Ramos (cell line): Measurements from ENCODE around the gene SLC2A8.

Source experiments
- in situ Hi-C: fragments of 300-500 bp; cut with MboI; formaldehyde crosslinking; loops from one replicate; pipeline ENCODE4 v1.14.3; 2022; ENCODE audit warnings: low sequenced_read_pairs; ENCODE audit not compliant: unreplicated experiment

SLC2A8 gene

DNA sequence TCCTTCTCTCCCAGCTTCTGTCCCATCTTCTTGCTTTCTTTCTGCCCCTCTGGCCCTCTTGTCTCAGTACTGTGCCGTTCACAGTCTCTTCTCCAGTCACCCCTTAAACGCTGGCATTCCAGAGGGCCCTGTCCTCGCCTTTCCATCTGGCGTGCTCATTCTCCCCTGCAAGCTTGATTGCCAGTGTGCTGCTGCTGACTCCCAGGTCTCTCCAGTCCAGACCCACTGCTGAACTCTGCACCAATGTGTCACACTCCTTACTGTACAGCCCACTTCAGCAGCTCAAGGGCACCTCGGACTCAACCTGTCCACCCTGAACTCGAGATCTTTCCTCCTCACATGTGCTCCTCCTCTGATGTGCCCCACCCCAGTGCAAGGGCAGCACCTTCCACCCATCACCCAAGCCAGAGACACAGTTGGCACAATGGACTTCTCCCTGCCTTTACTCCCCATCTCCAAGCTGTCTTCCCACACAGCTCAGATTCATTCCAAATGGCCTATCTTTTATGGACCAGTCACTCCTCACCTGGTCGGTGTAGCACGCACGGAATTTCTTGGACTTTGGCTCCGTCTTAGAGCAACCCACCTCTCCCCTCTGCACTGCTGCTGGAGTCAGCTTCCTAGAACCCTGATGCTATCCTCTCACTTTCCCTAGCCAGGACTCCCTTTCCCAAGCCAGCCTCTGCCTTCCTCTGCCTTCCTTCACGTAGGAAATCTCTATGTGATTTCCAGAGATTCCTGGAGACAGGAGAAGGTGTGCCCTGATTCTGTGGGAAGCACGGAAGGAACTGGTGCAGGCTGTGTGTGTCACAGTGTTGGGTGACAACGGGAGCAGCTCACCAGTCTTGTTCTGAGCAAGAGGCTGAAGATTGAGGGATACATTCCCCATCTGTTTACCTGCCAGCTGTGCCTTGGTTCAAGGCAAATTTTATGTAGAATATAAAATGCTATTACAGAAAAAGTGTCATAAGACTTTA is 26.0 kb upstream of the SLC2A8 start:
- in situ Hi-C loops, result no loop called here

DNA sequence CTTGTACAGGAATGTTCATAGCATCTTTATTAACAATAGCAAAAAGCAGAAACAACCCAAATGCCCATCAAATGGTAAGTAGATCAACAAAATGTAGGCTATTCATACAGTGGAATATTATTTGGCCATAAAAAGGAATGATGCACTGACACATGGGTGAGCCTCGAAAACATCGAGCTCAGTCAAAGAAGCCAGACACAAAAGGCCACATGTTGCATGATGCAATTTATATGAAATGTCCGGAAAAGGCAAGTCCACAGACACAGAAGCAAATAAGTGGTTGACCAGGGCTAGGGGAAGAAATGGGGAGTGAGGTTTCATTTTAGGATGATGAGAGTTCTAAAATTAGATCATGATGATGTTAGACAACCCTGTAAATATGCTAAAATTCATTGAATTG is 16.5 kb upstream of the SLC2A8 start:
- in situ Hi-C loops, result no loop called here

DNA sequence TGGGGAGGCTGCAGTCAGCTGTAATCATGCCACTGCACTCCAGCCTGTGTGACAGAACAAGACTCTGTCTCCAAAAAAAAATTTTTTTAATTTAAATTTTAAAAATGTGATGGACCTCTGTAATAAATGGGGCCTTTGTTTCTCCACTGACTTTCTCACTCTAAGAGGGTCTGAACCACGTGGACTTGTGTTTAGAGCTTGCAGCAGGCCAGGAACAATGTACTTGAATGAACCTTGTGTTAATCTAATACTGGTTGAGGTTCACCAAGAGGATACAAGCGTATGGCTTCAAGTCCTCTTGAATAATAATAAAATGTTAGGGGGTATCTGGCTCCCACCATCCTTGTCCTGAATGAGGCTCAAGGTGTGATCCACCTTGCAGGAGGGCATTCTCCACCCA is 14.4 kb upstream of the SLC2A8 start:
- in situ Hi-C loops, result no loop called here

DNA sequence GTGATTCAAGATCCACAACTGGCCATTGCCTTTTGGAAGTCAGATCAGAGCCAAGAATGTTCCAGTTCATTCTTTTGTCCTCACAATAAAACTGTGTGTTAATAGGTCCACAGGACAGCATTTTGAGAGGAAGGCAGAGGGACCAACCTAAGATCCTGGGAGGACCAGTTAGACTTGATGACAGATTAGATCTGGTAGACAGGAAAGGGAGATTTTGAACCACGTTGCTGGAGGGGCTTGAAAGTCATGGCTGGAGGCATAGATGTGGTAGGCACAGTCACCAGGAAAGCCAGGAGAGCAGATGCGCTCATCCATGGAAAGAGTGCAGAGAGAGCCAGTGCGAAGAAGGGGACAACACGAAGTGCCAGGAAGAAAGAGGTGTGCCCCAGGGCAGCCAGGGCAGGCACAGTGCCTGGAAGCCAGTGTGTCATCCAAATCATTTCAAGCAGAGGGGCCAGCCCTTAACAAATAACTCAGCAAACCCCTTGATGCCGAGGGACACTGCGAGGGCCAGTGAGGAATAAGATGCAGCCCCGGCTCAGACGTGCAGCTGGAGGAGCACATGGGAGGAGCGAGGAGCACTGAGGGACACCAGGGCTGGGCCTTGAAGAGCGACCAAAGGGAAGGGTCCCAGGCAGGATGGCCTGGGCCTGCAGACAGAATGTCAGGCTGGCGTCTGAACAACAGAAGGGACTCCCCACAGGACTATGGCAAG is 12.8 kb upstream of the SLC2A8 start:
- in situ Hi-C loops, result no loop called here

DNA sequence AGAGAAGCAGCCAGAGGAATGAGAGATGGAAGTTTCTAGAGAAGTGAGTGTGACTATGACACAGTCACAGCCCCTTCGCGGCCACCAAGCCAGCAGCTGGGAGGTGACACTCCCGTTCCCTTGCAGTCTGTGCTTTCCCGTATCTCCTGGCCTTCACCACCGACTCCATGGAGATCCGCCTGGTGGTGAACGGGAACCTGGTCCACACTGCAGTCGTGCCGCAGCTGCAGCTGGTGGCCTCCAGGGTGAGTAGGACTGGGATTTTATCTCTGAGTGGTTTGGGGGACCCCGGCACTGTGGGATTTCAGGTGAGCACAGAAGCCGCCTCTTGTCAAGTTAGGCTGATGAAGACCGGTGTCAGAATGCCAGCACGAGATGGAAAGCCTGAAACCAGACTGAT is 12.1 kb upstream of the SLC2A8 start:
- in situ Hi-C loops, result no loop called here

DNA sequence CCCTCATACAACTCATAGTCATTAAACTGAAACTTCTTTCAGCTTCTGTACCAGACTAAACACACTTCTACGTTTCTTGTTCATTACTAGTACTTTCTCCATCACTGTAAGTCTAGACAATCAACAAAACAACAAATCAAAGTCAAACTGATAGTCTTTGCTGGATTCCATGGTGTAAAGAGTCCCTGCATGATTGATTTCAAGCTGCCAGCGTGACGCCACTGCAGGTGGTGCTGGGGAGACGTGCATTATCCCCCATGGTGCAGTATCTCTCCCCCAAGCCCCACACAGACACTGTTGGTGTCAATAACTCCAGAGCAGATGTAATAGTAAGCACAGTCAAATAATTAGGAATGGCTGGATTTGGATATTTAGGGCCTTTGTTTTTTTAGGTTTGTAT is 10.7 kb upstream of the SLC2A8 start:
- in situ Hi-C loops, result no loop called here

DNA sequence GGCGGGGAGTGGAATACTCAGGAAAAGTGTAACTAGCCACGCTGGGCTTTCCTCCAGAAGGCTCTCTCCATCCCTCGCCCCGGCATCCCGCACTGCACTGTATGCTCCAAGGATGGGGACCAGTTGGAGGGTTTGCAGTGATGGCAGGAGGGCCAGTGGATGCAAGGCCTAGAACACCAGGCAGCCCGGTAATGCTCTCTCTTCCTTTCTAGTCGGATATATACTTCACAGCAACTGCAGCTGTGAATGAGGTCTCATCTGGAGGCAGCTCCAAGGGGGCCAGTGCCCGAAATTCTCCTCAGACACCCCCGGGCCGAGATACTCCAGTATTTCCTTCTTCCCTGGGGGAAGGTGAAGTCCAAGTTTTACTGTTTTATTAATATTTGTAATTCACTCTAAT is 10.0 kb upstream of the SLC2A8 start:
- in situ Hi-C loops, result no loop called here

DNA sequence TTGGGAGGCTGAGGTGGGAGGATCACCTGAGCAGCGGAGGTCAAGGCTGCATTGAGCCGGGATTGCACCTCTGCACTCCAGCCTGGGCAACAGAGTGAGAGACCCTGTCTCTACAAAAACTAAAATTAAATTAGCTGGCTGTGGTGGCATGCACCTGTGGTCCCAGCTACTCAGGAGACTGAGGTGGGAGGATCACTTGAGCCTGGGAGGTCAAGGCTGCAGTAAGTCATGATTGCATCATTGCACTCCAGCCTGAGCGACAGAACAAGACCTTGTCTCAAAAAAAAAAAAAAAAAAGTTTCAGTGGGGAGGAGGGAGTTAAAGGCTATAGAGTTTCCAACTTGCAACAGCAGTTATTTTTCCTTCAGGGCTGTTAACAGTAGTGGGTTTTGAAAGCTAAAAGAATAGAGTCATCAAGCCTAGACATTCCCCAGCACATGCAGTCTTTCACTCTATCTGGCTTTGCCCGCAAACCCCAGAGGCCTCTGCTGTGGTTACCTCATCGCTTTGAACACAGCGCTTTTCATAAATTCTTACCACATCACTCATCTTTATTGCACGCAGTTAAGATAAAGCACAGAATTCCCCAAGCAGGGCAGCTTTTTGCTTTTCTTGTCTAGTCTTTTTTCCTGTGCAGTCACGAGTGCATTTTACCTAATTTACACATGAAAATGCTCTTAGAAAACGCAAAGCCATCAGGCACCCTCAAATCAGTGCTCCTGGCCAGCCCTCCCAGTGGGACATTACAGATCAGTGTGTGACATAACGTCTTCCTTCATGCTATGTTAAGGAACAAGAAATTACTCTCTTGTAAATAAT is 8.7 kb upstream of the SLC2A8 start:
- in situ Hi-C loops, result no loop called here

DNA sequence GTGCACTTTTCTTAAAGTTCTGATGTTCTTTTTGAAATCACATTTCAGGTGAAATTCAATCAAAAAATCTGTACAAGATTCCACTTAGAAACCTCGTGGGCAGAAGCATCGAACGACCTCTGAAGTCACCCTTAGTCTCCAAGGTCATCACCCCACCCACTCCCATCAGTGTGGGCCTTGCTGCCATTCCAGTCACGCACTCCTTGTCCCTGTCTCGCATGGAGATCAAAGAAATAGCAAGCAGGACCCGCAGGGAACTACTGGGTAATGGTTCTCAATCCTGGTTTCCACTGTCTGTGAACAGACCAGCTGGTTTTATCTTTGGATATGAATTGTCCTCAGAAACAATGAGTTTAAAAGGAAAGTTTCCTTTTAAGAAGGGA is 8.1 kb upstream of the SLC2A8 start:
- in situ Hi-C loops, result no loop called here

DNA sequence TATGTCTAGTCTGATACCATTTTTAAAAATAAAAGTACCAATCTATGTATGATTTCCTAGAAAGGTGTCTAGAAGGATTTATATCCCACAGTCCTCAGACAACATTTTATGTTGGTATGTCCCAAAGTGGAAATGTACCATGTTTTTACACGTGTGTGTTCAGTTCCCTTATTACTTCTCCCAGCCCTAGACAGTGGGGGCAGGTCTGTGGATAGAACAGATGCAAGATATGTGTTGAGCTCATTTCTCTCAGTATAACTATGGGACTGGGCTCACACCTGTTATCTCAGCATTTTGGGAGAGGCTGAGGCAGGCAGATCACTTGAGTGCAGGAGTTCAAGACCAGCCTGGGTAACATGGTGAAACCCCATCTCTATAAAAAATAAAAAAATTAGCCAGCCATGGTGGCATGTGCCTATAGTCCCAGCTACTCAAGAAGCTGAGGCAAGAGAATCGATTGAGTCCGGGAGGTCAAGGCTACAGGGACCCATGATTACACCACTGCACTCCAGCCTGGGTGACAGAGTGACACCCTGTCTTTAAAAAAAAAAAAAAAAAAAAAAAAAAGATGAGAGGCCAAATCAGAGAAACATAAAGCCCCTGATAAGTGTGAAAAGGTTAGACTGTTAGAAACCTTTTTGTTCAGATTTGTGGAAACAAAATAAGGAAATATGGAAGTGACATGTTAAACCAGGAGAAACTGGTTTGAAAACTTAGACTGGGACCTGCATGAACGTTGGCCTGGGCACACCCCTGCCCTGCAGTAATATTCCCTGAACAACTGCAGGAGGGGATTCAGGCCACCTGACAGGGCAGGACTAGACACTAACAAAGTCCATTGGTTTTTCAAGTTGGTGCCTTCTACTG is 7.4 kb upstream of the SLC2A8 start:
- in situ Hi-C loops, result no loop called here

DNA sequence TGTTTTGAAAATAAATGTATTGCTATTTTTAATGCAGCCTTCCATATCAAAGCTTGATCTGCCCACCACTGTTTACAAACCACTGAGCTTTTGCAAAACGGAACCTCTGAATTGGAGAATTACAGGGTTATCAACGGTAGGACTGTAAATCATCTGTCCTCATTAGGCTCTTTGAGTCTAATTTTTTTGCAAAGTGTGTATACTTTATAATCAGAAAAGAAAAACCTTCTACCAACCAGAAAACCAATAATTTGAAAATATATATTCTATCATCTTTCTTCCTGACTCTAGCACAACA is 6.8 kb upstream of the SLC2A8 start:
- in situ Hi-C loops, result no loop called here

DNA sequence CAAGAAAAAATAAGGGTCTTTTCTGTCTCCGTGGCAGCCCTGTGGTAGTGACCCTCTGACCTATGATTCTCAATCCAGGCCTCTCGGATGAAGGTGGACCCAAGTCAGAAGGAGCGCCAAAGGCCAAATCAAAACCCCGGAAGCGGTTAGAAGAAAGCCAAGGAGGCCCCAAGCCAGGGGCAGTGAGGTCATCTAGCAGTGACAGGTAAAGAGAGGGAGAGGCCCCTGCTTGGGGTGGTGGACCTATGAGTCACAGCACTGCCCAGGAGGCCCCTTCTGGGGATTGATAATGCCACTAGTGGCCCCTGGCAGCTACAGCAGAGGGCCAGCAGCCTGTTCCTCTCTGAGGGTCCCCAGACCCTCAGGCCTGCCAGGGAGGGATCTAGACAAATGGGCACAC is 6.4 kb upstream of the SLC2A8 start:
- in situ Hi-C loops, result no loop called here

DNA sequence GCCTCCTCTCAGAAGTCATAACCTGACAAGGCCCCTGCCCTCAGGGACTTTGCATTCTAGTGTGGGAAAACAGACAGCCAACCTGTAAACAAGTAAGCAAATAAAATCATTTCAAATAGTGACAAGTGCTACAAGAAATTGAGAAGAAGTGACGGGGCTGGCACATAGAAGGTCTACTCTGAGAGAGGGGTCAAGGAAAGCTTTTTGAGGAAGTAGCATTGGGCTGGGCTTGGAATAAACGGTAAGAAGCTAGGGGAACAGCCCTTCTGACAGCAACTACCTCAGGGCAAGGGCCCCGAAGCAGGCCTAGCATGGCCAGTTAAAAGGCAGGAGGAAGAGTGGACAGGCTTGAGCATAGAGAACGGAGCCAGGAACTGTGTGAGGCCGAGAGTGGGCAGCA is 4.8 kb upstream of the SLC2A8 start:
- in situ Hi-C loops, result no loop called here

DNA sequence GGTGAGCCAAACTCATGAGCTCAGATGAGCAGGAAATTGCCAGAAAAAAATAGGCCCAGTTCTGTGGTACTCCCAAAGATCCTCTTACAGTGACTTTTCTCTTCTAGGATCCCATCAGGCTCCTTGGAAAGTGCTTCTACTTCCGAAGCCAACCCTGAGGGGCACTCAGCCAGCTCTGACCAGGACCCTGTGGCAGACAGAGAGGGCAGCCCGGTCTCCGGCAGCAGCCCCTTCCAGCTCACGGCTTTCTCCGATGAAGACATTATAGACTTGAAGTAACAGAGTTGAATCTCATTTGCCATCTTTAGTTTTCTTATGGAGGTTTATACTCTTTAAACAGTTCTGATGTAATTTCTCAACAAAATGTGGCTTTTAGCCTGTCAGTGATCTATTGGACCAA is 4.0 kb upstream of the SLC2A8 start:
- in situ Hi-C loops, result no loop called here

DNA sequence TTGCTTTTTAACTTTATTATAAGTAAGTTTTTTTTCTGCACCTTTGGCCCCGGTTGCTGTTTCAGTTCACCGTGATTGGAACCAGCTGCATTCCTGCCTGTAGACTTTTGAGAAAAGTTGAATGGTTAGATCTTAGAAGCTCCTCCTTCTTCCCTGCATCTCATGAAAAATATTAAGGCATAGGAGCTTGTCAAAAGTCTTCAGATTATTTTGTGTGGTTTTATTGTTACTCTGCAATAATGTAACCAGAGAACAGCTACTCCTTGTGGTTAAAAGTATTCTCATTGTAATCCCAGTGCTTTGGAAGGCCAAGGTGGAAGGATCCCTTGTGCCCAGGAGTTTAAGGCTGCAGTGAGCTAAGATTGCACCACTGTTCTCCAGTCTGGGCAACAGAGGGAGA is 3.3 kb upstream of the SLC2A8 start:
- in situ Hi-C loops, result no loop called here

DNA sequence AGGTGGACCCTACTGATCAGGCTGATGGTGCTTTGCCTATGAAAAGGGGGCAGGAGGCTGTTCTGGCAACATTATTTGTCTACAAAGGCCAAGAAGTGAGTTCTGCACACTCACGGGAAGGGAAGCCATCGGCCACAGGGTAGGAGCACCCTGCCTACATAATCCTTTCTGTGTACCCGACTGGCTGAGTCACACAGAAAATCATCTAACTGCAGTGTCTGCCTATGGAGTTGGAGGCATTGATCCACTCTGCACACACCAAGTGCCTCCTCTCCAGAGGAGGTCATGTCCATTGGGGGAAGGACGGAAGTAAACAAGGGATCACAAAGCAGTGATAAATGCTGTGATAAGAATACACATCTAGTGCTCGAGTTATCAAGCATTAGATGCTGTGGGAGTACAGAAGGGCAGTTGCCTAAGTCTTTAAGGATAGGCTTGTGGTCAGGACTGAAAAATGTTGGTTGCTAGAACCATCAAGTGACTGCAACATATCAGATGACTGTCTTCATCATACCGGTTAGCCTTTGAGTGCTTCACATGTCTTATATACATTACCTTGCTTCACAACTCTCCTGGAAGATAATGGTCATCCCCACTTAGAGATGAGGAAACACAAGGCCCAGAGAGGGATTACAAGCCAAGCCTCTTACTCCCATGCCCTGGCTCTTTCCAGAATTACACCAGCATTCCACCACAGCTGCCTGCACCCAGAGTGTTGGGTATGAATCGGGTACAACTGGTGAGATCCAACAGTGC is 1.3 kb upstream of the SLC2A8 start:
- in situ Hi-C loops, result loop anchor here (5.0 kb wide), 1 partner anchor 173 kb away; no protein-coding TSS in a partner anchor

DNA sequence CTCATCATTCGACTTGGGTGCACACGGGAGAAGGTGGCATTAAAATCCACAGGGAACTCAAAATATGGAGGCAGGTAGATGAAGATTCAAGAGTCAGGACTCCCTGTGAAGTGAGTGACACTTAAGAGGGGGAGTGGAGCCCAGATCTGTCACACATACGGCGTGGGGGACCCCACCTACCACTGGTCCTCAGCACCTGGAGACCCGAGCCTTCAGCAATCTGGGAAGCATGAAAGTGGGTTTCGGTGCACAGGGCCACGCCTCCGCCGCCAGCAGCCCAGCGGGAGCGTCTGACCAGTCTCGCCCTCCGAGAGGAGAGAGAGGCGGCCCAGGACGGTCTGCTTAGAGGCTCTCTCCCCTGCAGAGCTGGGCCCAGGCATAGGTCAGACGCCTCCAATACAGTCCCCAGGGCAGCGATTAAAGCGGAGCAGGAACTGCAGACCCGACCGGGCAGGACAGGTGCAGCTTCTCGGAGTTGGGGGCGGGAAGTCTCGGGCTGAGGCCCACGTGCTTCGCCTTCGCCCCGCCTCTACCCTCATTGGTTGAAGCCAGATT is 639 bp upstream of the SLC2A8 start:
- in situ Hi-C loops, result loop anchor here (5.0 kb wide), 1 partner anchor 174 kb away; no protein-coding TSS in a partner anchor

DNA sequence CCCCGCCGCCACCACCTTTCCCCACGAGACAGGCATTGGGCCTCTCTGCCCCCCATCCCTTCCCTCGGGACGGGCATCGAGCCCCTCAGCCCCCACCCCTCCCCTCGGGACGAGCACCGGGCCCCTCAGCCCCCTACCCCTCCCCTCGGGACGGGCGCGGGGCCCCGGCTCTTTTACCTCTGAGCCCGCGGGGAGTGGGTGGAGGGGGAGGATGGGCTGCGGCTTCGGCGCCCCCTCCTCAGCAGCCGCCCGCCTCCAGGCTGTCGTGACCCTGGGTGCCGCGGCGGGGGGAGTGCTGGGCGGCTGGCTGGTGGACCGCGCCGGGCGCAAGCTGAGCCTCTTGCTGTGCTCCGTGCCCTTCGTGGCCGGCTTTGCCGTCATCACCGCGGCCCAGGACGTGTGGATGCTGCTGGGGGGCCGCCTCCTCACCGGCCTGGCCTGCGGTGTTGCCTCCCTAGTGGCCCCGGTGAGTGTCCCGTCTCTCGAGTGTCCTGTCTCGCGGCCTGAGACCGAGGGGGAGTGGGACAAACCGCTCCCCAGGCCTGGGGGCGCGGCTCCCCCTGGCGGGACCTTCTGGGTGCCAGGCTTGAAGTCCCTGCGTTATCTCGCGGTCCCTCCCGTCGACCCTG is 791 bp downstream of the SLC2A8 start:
- in situ Hi-C loops, result loop anchor here (5.0 kb wide), 1 partner anchor 175 kb away; no protein-coding TSS in a partner anchor
